ENCODE data around the gene TMEM92. TPM values are rescaled to one million over a fixed set of nuclear protein-coding genes. Genes with fewer than 3 reads are reported as not detected.
A peak's percentile ranks its signal among the peaks of the same experiment; 100 is the strongest.

The TMEM92 gene
- total and polyA plus RNA-seq, 2 of the 13 experiments (the other 11 are each of a cell fraction or from before 2014, with no cell fraction given): 0.07 TPM; not detected in 1

DNA sequence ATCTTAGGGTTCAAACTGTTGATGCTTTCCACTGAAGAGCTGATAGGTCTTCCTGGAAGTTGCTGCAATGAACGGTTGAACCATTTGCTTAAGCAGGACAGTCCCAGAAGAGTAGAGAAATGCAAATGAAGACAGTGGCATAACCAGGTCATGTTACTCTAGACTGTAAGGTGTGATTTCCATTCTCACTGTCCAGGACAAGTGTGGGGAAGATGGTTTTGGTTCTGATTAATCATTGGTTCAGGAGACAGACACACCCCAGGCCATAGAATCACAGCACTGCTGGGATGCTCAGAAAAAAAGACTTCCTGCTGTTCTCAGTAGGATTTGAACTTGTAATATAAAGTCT lies 36.8 kb downstream of the TMEM92 start:
- H3K4me3 ChIP-seq (replicated peaks in 1 of 3; ENCODE audit: insufficient read depth in 1 of 3, low read depth in 2 of 3, low read length in 3 of 3): no peak overlapping the region
- DNase-seq (ENCODE audit: low spot score) (no peak), FAIRE-seq (no peak), ATAC-seq (peak; percentile 18; the same call in 2 of the 3 replicates)
- intact Hi-C loops (cut with micrococcal nuclease; ENCODE audit: unreplicated experiment): no loop called here
- CTCF ChIA-PET (ENCODE audit: low intra/inter-chr PET ratio, low total read pairs): no interaction called here
- H3K27me3 ChIP-seq (ENCODE audit: control insufficient read depth in 1 of 2, insufficient read depth in 2 of 2, low read length in 2 of 2): peaks cover 0 to 30% of the 10 kb centered on the region in 2 experiments; a peak in 3 of 5 replicates
- H3K27ac ChIP-seq (ENCODE audit: extremely low read length, insufficient read depth, low read length): no peak overlapping the region
- 0% methylated on average over 1 of the region's 1 CpG for WGBS (ENCODE audit: low lambda C conversion rate)
- TF ChIP-seq, protein P1, sequence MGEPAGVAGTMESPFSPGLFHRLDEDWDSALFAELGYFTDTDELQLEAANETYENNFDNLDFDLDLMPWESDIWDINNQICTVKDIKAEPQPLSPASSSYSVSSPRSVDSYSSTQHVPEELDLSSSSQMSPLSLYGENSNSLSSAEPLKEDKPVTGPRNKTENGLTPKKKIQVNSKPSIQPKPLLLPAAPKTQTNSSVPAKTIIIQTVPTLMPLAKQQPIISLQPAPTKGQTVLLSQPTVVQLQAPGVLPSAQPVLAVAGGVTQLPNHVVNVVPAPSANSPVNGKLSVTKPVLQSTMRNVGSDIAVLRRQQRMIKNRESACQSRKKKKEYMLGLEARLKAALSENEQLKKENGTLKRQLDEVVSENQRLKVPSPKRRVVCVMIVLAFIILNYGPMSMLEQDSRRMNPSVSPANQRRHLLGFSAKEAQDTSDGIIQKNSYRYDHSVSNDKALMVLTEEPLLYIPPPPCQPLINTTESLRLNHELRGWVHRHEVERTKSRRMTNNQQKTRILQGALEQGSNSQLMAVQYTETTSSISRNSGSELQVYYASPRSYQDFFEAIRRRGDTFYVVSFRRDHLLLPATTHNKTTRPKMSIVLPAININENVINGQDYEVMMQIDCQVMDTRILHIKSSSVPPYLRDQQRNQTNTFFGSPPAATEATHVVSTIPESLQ (CRISPR knock-in tag; conservative IDR thresholded peaks at IDR 0.05): no peak
- TF ChIP-seq PRDM10 (CRISPR knock-in tag; IDR thresholded peaks at IDR 0.05; ENCODE audit: low read depth) (0 out of 2 replicates have a peak, but pooled peaks have one; percentile 2), ZNF431 (CRISPR knock-in tag; IDR thresholded peaks at IDR 0.05; ENCODE audit: borderline replicate concordance, low read depth) (no peak), ZNF331 (CRISPR knock-in tag; IDR thresholded peaks at IDR 0.05) (no peak), SMAD1 (CRISPR knock-in tag; IDR thresholded peaks at IDR 0.05; ENCODE audit: borderline replicate concordance, low read depth) (no peak), ZNF17 (CRISPR knock-in tag; IDR thresholded peaks at IDR 0.05) (0 out of 2 replicates have a peak, but pooled peaks have one; percentile 38)
- no peaks in the 10 kb centered on the region for H4K20me1 ChIP-seq (ENCODE audit: insufficient read depth, low read length)
- H3K4me1 ChIP-seq (ENCODE audit: insufficient read depth, low read length): peaks cover 26% of the 10 kb centered on the region
- POLR2A ChIA-PET: no interaction called here
- H3K79me2 ChIP-seq (ENCODE audit: insufficient read depth, low read length): no peaks in the 10 kb centered on the region
- H3K9ac ChIP-seq (ENCODE audit: insufficient read depth, low read depth, low read length): no peak overlapping the region
- in situ Hi-C loops (cut with HindIII; ENCODE audit: extremely low pct_ligation_motif_present, low pct_unique_long_range_greater_than_20kb): no loop called here
- H3K36me3 ChIP-seq (replicated peaks in 1 of 2; ENCODE audit: control insufficient read depth in 1 of 2, insufficient read depth in 2 of 2, low read length in 2 of 2): no peaks in the 10 kb centered on the region
- no peak overlapping the region; the same call in 1 of the 2 replicates for H3K4me2 ChIP-seq (ENCODE audit: low read depth, low read length)
- no peaks in the 10 kb centered on the region for H3K9me3 ChIP-seq (ENCODE audit: low read length)
- H2AFZ ChIP-seq (ENCODE audit: low read length): no peak overlapping the region
- BruUV-seq (replicated peaks): no TSS peak
